ENCODE data around the gene TXNRD1. TPM values are rescaled to one million over a fixed set of nuclear protein-coding genes. Genes with fewer than 3 reads are reported as not detected.
A peak's percentile ranks its signal among the peaks of the same experiment; 100 is the strongest.

The TXNRD1 gene
- polyA plus RNA-seq, 1 experiment, result 673 TPM

DNA sequence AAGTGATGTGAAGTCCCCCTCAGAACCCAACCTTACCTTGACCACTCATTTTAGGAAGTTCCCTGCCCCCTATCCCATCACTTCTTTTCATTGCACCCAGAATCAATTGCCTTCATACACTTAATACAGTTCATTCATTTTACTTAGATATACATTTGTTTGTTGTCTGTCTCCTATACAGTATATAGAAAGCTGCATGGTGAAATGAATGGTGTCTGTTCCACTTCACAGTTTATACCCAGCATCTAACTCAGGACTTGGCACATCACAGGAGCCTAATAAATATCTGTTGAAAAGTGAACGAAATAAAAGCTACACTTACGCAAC is 38.3 kb upstream of the TXNRD1 start:
- Histone ChIP-seq H3K27ac (ENCODE audit: low read depth, low read length) (peak overlapping the region; percentile 94), H3K27me3 (ENCODE audit: control insufficient read depth, insufficient read depth, low read length) (no peaks in the 10 kb centered on the region), H3K9me3 (ENCODE audit: control insufficient read depth, insufficient read depth, low read length) (peaks cover under 1% of the 10 kb centered on the region; the same call in 1 of the 2 replicates), H3K4me3 (ENCODE audit: low read depth, low read length) (no peak overlapping the region)
- no peak for DNase-seq (ENCODE audit: low read depth, low spot score)
- ChIA-PET CTCF (interaction anchor here (0.8 to 1.1 kb wide), 2 partner anchors 11 to 225 kb away, joined by 3 to 17 read pairs; no protein-coding TSS in a partner anchor), POLR2A (interaction anchor here (0.7 to 1.7 kb wide), 7 partner anchors 9 to 116 kb away, joined by 3 to 14 read pairs (median 4); partner anchors contain the start of gene NFYB)
- TF ChIP-seq, protein P1, sequence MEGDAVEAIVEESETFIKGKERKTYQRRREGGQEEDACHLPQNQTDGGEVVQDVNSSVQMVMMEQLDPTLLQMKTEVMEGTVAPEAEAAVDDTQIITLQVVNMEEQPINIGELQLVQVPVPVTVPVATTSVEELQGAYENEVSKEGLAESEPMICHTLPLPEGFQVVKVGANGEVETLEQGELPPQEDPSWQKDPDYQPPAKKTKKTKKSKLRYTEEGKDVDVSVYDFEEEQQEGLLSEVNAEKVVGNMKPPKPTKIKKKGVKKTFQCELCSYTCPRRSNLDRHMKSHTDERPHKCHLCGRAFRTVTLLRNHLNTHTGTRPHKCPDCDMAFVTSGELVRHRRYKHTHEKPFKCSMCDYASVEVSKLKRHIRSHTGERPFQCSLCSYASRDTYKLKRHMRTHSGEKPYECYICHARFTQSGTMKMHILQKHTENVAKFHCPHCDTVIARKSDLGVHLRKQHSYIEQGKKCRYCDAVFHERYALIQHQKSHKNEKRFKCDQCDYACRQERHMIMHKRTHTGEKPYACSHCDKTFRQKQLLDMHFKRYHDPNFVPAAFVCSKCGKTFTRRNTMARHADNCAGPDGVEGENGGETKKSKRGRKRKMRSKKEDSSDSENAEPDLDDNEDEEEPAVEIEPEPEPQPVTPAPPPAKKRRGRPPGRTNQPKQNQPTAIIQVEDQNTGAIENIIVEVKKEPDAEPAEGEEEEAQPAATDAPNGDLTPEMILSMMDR (IDR thresholded peaks at IDR 0.05; ENCODE audit: low read depth, low read length), result no peak

DNA sequence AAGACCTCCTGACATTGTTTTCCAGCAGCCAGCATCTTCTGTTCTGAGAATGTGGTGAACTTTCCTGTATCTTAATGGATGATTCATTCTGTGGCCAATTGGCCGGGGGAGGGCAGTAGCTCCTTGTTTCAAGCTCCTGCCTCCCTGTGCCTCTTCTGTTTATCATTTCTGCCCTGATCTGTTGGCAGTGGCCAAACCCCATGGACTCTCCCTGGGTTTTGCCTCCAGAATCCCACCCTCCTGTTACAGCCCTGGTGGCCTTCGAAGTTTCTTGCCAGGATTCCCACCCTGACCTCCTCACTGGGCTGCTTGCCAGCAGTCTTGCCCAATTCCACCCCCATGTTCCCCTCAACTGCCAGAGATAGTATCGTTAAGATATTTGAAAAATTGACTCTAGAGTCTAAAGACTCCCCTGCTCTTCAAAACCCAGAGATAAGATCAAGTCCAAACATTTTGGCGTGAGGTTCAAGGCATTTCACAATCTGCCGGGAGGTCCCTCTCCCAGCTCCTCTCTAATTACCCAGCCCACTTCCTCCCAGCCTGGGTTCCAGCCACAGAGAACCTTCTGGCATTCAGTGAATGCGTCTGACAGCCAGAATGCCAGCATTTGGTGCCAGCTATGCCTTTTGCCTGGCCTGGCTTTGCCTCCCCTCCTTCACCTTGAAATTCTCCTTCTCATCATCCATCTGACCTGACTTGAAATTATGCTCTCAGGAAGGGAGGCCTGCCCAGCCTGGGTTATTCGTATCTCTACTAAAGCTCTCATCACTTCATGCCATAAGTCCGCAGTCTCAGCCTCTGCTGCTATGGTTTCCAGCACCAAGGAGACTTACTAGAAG is 37.7 kb upstream of the TXNRD1 start:
- CTCF ChIA-PET, result interaction anchor here (0.8 to 1.1 kb wide), 2 partner anchors 11 to 225 kb away, joined by 3 to 17 read pairs; no protein-coding TSS in a partner anchor
- Histone ChIP-seq H3K27me3 (ENCODE audit: control insufficient read depth, insufficient read depth, low read length) (no peaks in the 10 kb centered on the region), H3K4me3 (ENCODE audit: low read depth, low read length) (no peak overlapping the region), H3K27ac (ENCODE audit: low read depth, low read length) (peak overlapping the region; percentile 94), H3K9me3 (ENCODE audit: control insufficient read depth, insufficient read depth, low read length) (no peaks in the 10 kb centered on the region)
- DNase-seq (ENCODE audit: low read depth, low spot score), result peak; percentile 89
- TF ChIP-seq, protein P1 (IDR thresholded peaks at IDR 0.05; ENCODE audit: low read depth, low read length), result peak; percentile 53
- POLR2A ChIA-PET, result interaction anchor here (0.7 to 1.7 kb wide), 8 partner anchors 8 to 126 kb away, joined by 3 to 14 read pairs (median 4); partner anchors contain the start of genes EID3 and NFYB

DNA sequence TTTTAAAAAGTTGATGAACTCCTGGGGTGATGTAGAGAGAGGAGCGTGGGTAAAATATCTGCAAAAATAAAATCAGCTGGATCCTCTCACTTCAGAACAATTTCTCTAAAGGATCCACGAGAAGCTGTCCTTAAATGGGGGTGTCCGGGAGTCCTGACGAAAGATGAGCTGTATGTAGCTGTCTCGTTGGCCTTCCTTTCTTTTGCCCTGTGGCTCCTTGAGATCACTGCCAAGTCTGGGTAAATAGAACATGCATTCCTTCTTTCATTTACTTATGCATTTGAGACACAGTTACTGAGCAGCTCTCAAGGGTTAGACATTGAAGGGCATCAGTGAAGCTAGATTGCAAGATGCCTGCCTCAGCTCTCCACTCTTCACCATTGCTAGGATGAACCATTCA is 35.2 kb upstream of the TXNRD1 start:
- DNase-seq (ENCODE audit: low read depth, low spot score), result no peak
- POLR2A ChIA-PET, result no interaction called here

DNA sequence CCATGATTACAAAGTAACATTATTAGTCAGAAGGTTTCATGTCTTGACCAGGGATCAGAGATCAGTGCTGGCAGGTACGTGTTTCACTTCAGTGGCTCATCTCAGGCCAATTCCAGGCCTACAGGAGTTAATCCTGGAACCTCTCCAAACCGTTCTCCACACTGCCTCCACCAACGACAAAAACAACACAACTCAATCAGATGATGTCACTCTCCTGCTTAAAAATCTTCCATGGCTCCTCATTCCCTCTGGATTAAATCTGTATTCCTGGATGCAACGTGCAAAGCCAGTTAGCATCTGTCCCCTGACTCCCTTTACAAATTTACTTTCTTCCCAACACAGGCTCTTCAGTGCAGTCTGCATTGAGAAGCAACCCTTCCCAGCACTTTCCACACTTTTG is 34.3 kb upstream of the TXNRD1 start:
- H3K27ac ChIP-seq (ENCODE audit: low read depth, low read length), result peak overlapping the region; percentile 82
- DNase-seq (ENCODE audit: low read depth, low spot score), result no peak

More for the DNA sequence above, 35.2 kb upstream of the TXNRD1 start:
- CTCF ChIA-PET, result interaction anchor here (0.7 to 1.0 kb wide), 2 partner anchors 71 to 277 kb away, joined by 3 to 4 read pairs; no protein-coding TSS in a partner anchor
- no peak overlapping the region for H3K27ac ChIP-seq (ENCODE audit: low read depth, low read length)
- TF ChIP-seq, protein P1 (IDR thresholded peaks at IDR 0.05; ENCODE audit: low read depth, low read length), result no peak
- H3K4me3 ChIP-seq (ENCODE audit: low read depth, low read length), result no peak overlapping the region
- peaks cover 14% of the 10 kb centered on the region for H3K9me3 ChIP-seq (ENCODE audit: control insufficient read depth, insufficient read depth, low read length)
- H3K27me3 ChIP-seq (ENCODE audit: control insufficient read depth, insufficient read depth, low read length), result no peaks in the 10 kb centered on the region

More for the DNA sequence above, 34.3 kb upstream of the TXNRD1 start:
- H3K27me3 ChIP-seq (ENCODE audit: control insufficient read depth, insufficient read depth, low read length), result no peaks in the 10 kb centered on the region
- POLR2A ChIA-PET, result interaction anchor here (0.7 kb wide), 1 partner anchor 15 kb away, joined by 6 read pairs; no protein-coding TSS in a partner anchor
- TF ChIP-seq, protein P1 (IDR thresholded peaks at IDR 0.05; ENCODE audit: low read depth, low read length), result no peak
- H3K9me3 ChIP-seq (ENCODE audit: control insufficient read depth, insufficient read depth, low read length), result peaks cover 14% of the 10 kb centered on the region
- CTCF ChIA-PET, result no interaction called here
- H3K4me3 ChIP-seq (ENCODE audit: low read depth, low read length), result no peak overlapping the region
